Measurements from ENCODE around the gene SMAD3.
"Not testable (repeated sequence)": the region's sequence is repeated elsewhere in the genome, so short reads cannot be mapped to it uniquely, and the experiment has no call there.

The SMAD3 gene

DNA sequence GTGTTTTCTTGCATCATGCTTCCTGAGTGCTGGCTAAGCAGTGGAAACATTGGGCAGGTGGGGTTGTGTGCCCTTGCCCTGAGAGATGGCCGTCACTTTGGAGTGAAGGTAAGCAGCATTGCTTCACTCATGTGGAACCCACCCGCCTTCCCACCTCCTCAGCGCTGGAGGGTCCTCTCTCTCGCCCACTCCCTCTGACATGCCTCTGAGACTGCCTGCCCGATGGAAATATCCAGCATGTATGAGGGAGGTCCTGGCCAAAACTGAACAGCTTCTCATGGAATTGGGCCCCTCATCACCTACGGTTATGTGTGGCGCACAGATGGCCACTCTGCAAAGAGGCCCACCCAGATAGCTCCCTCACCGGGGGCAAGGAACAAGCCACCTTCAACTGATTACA, 48.6 kb downstream of the SMAD3 start:
- no peak overlapping the region for H3K4me3 Mint-ChIP-seq
- no peaks in the 10 kb centered on the region for H3K9me3 Mint-ChIP-seq (ENCODE audit: low read depth)
- no peaks in the 10 kb centered on the region for H3K27me3 Mint-ChIP-seq
- peaks cover 10% of the 10 kb centered on the region for H3K36me3 Mint-ChIP-seq
- H3K27ac Mint-ChIP-seq = peak overlapping the region; percentile 34
- peaks cover 81% of the 10 kb centered on the region for H3K4me1 Mint-ChIP-seq (ENCODE audit: low read depth)

GRCh38 chr15:67114846-67115585, 49.6 kb downstream of the SMAD3 start:
- H3K36me3 Mint-ChIP-seq = peaks cover 10% of the 10 kb centered on the region
- H3K27me3 Mint-ChIP-seq = no peaks in the 10 kb centered on the region
- H3K9me3 Mint-ChIP-seq (ENCODE audit: low read depth) = no peaks in the 10 kb centered on the region
- H3K4me3 Mint-ChIP-seq = no peak overlapping the region
- peaks cover 82% of the 10 kb centered on the region for H3K4me1 Mint-ChIP-seq (ENCODE audit: low read depth)
- H3K27ac Mint-ChIP-seq = peak overlapping the region; percentile 69

- H3K4me3 Mint-ChIP-seq = no peak overlapping the region
- H3K27ac Mint-ChIP-seq = peak overlapping the region; percentile 69
- peaks cover 10% of the 10 kb centered on the region for H3K36me3 Mint-ChIP-seq
- no peaks in the 10 kb centered on the region for H3K27me3 Mint-ChIP-seq
- no peaks in the 10 kb centered on the region for H3K9me3 Mint-ChIP-seq (ENCODE audit: low read depth)
- H3K4me1 Mint-ChIP-seq (ENCODE audit: low read depth) = peaks cover 82% of the 10 kb centered on the region
These were observed 50.2 kb downstream of the SMAD3 start for GRCh38 chr15:67115586-67115969.

- H3K4me3 Mint-ChIP-seq = peak overlapping the region; percentile 56
- no peaks in the 10 kb centered on the region for H3K9me3 Mint-ChIP-seq (ENCODE audit: low read depth)
- H3K27me3 Mint-ChIP-seq = no peaks in the 10 kb centered on the region
- H3K4me1 Mint-ChIP-seq (ENCODE audit: low read depth) = peaks cover 82% of the 10 kb centered on the region
- peak overlapping the region; percentile 78 for H3K27ac Mint-ChIP-seq
- H3K36me3 Mint-ChIP-seq = peaks cover 6% of the 10 kb centered on the region
These were observed 51.3 kb downstream of the SMAD3 start for GRCh38 chr15:67116742-67117141.

DNA sequence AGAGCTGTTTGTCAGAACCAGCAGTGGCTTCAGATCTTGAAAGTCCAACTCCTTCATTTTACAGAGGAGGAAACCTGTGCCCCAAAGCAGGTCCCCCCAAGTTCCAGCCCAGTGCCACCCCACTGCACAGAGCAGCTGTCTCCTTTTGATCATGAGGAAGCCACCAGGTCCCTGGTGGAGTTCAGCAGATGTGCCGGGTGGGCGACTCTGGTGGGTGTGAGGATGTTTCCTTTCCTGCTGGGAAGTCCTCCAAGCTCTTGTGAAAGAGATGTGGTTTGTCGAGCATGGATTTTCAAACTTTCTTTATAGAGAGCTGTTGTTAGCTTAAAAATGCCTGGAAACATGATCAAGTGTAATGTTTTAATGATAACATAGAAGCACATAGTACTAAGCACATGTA, 52.0 kb downstream of the SMAD3 start:
- Mint-ChIP-seq H3K9me3 (ENCODE audit: low read depth) (no peaks in the 10 kb centered on the region), H3K4me1 (ENCODE audit: low read depth) (peaks cover 88% of the 10 kb centered on the region), H3K27me3 (no peaks in the 10 kb centered on the region), H3K27ac (peak overlapping the region; percentile 78), H3K4me3 (no peak overlapping the region), H3K36me3 (peaks cover 6% of the 10 kb centered on the region)

DNA sequence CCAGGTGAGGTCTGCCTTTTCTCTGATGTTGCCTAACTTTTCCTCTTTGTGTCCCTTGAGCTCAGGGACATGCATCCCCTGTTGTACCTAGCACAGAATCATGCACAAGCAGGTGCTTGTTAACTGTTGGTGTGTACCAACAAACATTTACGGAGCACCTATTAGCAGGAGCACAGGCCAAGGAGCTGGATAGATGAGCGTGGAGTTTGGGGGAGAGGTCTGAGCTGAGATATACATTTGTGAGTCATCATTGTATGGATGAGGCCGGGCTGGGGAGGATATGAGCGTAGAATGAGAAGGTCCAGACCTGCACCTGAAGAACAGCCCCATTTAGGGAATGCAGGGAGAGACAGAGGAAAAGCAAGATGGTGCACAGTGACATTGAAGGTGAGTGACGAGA, 53.4 kb downstream of the SMAD3 start:
- H3K27ac Mint-ChIP-seq = peak overlapping the region; percentile 41
- peaks cover 80% of the 10 kb centered on the region for H3K4me1 Mint-ChIP-seq (ENCODE audit: low read depth)
- H3K36me3 Mint-ChIP-seq = peaks cover 4% of the 10 kb centered on the region
- H3K4me3 Mint-ChIP-seq = no peak overlapping the region
- no peaks in the 10 kb centered on the region for H3K9me3 Mint-ChIP-seq (ENCODE audit: low read depth)
- no peaks in the 10 kb centered on the region for H3K27me3 Mint-ChIP-seq

- Mint-ChIP-seq H3K27ac (peak overlapping the region; percentile 41), H3K27me3 (no peaks in the 10 kb centered on the region), H3K36me3 (peaks cover 4% of the 10 kb centered on the region), H3K4me3 (no peak overlapping the region), H3K4me1 (ENCODE audit: low read depth) (peaks cover 82% of the 10 kb centered on the region), H3K9me3 (ENCODE audit: low read depth) (no peaks in the 10 kb centered on the region)
These were observed 53.9 kb downstream of the SMAD3 start for GRCh38 chr15:67119238-67119846.

DNA sequence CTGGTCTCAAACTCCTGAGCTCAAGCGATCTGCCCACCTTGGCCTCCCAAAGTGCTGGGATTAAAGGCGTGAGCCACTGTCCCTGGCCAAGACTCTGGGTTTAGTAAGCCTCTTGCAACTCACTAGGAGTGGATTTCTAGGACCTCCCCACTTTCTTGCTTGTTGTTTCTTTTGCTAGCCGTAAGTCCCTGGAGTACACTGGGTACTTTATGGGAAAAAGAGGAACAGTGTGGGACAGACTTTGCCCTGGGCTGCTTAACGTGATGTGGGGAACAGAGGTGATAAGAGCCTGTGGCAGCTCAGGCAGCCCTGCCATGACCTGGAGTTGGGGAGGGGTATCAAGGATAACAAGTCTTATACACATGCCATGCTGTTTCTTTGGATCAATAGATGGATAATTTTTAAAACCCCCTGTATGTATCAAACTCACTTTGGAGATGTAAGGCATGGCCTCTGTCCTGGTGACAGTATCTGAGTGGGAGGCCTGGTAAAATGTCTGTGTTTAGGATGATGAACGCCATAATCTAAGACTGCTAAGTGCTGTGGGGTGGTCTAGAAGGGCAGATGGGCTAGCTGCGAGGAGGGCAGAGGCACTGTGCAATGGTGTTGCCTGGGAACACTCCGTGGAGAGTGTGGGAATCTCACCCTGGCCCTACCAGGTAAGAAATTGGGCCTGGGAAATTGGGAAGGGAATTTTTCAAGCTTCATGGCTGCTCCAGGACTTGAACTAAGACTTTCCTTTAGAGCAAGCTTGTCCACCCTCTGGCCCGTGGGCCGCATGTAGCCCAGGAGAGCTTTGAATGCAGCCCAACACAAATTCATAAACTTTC, 54.8 kb downstream of the SMAD3 start:
- Mint-ChIP-seq H3K4me3 (peak overlapping the region; percentile 79), H3K27me3 (no peaks in the 10 kb centered on the region), H3K27ac (peak overlapping the region; percentile 96), H3K36me3 (peaks cover 4% of the 10 kb centered on the region), H3K9me3 (ENCODE audit: low read depth) (no peaks in the 10 kb centered on the region), H3K4me1 (ENCODE audit: low read depth) (peaks cover 79% of the 10 kb centered on the region)

DNA sequence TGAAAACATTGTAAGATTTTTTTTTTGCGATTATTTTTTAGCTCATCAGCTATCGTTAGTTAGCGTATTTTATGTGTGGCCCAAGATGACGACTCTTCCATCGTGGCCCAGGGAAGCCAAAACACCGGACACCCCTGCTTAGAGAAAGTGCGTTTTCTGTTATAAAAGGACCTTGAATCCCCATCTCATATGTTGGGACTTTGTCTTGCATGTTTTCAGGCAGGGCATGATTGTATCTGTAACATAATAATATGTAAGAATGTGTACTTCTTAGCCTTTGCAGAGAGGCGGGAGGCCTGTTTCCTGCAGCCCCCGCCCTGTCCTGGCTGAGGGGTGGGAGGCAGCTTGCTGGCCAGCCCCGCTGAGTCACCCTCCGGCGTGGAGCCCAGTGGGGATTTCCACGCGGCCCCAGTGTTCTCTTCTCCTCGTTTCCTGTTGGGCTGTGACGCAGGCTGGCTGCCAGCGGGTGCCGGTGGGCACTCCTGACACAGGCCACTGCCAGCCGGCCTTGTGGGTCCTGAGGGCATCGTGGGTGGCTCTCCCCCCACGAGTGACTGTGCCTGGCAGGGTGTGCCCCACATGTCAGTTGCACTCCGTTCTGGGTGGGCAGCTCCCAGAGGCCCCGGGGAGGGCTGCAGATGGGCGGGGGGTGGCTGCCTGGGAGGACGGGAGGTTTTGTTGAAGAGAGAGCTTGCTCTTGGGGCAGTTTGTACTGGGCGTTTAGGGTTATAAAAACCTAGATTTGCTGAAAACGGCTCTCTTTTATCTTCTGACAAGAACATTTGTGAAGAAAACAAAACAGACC, 55.6 kb downstream of the SMAD3 start:
- Mint-ChIP-seq H3K36me3 (peaks cover 2% of the 10 kb centered on the region), H3K4me3 (peak overlapping the region; percentile 79), H3K27ac (peak overlapping the region; percentile 96), H3K27me3 (no peaks in the 10 kb centered on the region), H3K4me1 (ENCODE audit: low read depth) (peaks cover 74% of the 10 kb centered on the region), H3K9me3 (ENCODE audit: low read depth) (no peaks in the 10 kb centered on the region)

GRCh38 chr15:67121644-67122605, 56.5 kb downstream of the SMAD3 start:
- H3K27ac Mint-ChIP-seq = peak overlapping the region; percentile 96
- H3K9me3 Mint-ChIP-seq (ENCODE audit: low read depth) = no peaks in the 10 kb centered on the region
- H3K27me3 Mint-ChIP-seq = no peaks in the 10 kb centered on the region
- peaks cover 66% of the 10 kb centered on the region for H3K4me1 Mint-ChIP-seq (ENCODE audit: low read depth)
- peaks cover 2% of the 10 kb centered on the region for H3K36me3 Mint-ChIP-seq
- peak overlapping the region; percentile 79 for H3K4me3 Mint-ChIP-seq

DNA sequence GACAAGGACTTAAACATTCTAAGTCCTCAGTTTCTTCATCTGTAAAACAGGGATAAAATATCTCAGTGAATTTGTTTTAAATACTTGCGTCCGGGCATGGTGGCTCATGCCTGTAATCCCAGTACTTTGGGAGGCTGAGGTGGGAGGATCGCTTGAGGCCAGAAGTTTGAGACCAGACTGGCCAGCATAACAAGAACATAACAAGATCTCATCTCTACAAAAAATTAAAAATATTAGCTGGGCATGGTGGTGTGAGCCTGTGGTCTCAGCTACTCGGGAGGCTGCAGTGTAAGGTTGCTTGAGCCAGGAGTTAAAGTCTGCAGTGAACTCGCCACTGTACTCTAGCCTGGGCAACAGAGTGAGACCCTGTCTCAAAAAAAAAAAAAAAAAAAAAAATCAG, 57.4 kb downstream of the SMAD3 start:
- not testable (repeated sequence) for H3K4me3 Mint-ChIP-seq; H3K27me3 Mint-ChIP-seq; H3K9me3 Mint-ChIP-seq (ENCODE audit: low read depth); H3K36me3 Mint-ChIP-seq
- H3K27ac Mint-ChIP-seq = peak overlapping the region; percentile 96
- H3K4me1 Mint-ChIP-seq (ENCODE audit: low read depth) = peaks cover 64% of the 10 kb centered on the region

DNA sequence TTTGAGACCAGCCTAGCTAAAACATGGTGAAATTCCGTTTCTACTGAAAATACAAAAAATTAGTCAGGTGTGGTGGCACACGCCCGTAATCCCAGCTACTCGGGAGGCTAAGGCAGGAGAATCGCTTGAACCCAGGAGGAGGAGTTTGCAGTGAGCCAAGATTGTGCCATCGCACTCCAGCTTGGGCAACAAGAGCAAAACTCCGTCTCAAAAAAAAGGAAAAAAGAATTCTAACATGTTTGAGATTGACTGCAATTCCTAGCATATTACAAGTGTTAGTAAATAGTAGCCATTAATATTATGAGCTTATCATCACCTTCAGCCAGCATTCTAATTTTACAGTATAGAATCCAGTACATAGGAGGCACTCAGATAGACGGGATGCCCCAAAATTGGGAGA, 57.9 kb downstream of the SMAD3 start:
- peaks cover 64% of the 10 kb centered on the region for H3K4me1 Mint-ChIP-seq (ENCODE audit: low read depth)
- not testable (repeated sequence) for H3K27me3 Mint-ChIP-seq; H3K4me3 Mint-ChIP-seq; H3K9me3 Mint-ChIP-seq (ENCODE audit: low read depth); H3K36me3 Mint-ChIP-seq; H3K27ac Mint-ChIP-seq

DNA sequence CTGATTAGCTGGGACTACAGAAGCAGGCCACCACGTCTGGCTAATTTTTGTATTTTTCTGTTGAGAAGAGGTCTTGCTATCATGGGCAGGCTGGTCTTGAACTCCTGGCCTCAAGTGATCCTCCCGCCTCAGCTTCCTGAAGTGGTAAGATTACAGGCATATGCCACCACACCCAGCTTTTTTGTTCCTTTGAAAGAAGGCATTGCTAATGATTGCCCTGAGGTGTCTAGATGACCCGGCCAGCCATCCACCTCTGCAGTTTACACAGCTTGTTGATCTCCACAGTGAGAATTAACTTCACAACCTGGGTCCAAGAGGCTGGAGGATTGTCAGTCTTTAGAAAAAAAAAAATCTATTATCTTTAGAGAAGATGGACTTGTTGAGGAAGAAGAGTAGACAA, 58.7 kb downstream of the SMAD3 start:
- H3K9me3 Mint-ChIP-seq (ENCODE audit: low read depth) = no peaks in the 10 kb centered on the region
- peaks cover 58% of the 10 kb centered on the region for H3K4me1 Mint-ChIP-seq (ENCODE audit: low read depth)
- H3K27ac Mint-ChIP-seq = peak overlapping the region; percentile 69
- H3K36me3 Mint-ChIP-seq = peaks cover 4% of the 10 kb centered on the region
- H3K4me3 Mint-ChIP-seq = no peak overlapping the region
- no peaks in the 10 kb centered on the region for H3K27me3 Mint-ChIP-seq
